Measurements from ENCODE around the gene RNF11.

DNA sequence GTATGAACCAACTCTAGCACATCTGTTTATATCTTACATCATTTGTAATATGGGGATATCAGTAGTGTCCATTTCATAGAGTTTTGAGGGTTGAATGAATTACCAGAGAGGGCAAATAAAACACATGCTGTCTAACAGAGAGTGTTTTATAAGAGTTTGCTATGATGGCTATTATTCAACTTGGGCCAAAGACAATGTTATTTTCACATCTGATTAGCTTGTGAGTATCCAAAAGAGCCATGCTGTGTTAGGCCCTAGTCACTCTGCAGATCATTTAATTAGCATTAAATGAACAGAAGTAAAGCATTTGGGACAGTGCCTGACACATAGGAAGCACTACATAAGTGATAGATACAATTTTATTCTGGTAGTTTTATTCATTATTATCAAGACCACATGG lies 4.2 kb upstream of the RNF11 start:
- no peak for TF ChIP-seq JUN (IDR thresholded peaks at IDR 0.05; ENCODE audit: low read depth, low read length)
- TF ChIP-seq EP300 (IDR thresholded peaks at IDR 0.05; ENCODE audit: borderline replicate concordance in 1 of 2, low read depth in 2 of 2, low read length in 2 of 2), result no peak
